ENCODE measurements around the gene F7. TPM values are rescaled to one million over a fixed set of nuclear protein-coding genes. Genes with fewer than 3 reads are reported as not detected.

Gene F7
- total RNA-seq, 2 experiments from 2014 or later = not detected

- Mint-ChIP-seq H3K27me3 (ENCODE audit: low read depth) (no peaks in the 10 kb centered on the region), H3K4me3 (no peak overlapping the region)
Measured at GRCh38 chr13:113145911-113146598, 40.5 kb downstream of the F7 start.

DNA sequence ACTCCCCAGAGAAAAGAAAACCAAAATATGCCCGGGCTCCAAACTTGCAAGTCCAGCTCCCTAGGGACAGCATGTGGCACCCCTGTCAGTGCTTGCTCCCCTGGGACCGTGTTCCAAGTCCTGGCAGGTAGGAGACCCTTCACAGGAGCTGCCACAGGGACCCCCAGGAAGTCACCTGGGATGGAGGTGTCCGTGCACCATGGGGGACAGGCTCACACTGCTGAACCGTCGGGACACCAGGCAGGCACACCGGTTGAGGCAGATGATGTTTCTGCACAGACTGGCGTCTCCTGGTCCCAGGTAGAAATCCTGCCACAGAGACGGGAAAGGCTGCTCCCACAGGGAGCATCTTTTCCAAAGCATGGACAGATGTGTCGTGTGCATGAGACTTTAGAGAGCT lies 41.2 kb downstream of the F7 start:
- Mint-ChIP-seq H3K4me1 (ENCODE audit: low read depth) (peaks cover 3% of the 10 kb centered on the region), H3K9me3 (ENCODE audit: insufficient read depth) (no peaks in the 10 kb centered on the region), H3K27ac (no peak overlapping the region), H3K4me3 (no peak overlapping the region), H3K27me3 (ENCODE audit: low read depth) (peaks cover 3% of the 10 kb centered on the region), H3K36me3 (ENCODE audit: low read depth) (no peaks in the 10 kb centered on the region)
- CTCF ChIA-PET = no interaction called here
- ATAC-seq (no peak), DNase-seq (no peak)
- POLR2A ChIA-PET = interaction anchor here (0.7 kb wide), 1 partner anchor 163 kb away, joined by 3 read pairs; no protein-coding TSS in a partner anchor

More at GRCh38 chr13:113145911-113146598, 40.5 kb downstream of the F7 start:
- DNase-seq (no peak), ATAC-seq (no peak)
- Mint-ChIP-seq H3K4me1 (ENCODE audit: low read depth) (peaks cover under 1% of the 10 kb centered on the region), H3K9me3 (ENCODE audit: insufficient read depth) (no peaks in the 10 kb centered on the region), H3K36me3 (ENCODE audit: low read depth) (no peaks in the 10 kb centered on the region), H3K27ac (no peak overlapping the region)
- POLR2A ChIA-PET = interaction anchor here (0.7 kb wide), 1 partner anchor 164 kb away, joined by 3 read pairs; no protein-coding TSS in a partner anchor
- CTCF ChIA-PET = no interaction called here

GRCh38 chr13:113147206-113147605 lies 41.6 kb downstream of the F7 start:
- Mint-ChIP-seq H3K27me3 (ENCODE audit: low read depth) (peaks cover 6% of the 10 kb centered on the region), H3K4me3 (no peak overlapping the region), H3K4me1 (ENCODE audit: low read depth) (peaks cover 6% of the 10 kb centered on the region), H3K9me3 (ENCODE audit: insufficient read depth) (no peaks in the 10 kb centered on the region), H3K36me3 (ENCODE audit: low read depth) (no peaks in the 10 kb centered on the region), H3K27ac (no peak overlapping the region)
- POLR2A ChIA-PET = no interaction called here
- no peak for DNase-seq
- CTCF ChIA-PET = no interaction called here
- ATAC-seq = no peak

GRCh38 chr13:113148407-113148806 lies 42.8 kb downstream of the F7 start:
- Mint-ChIP-seq H3K36me3 (ENCODE audit: low read depth) (peaks cover 4% of the 10 kb centered on the region), H3K27ac (no peak overlapping the region), H3K27me3 (ENCODE audit: low read depth) (peaks cover 14% of the 10 kb centered on the region), H3K4me1 (ENCODE audit: low read depth) (peaks cover 16% of the 10 kb centered on the region), H3K4me3 (no peak overlapping the region), H3K9me3 (ENCODE audit: insufficient read depth) (no peaks in the 10 kb centered on the region)
- no peak for ATAC-seq
- ChIA-PET CTCF (no interaction called here), POLR2A (no interaction called here)
- DNase-seq = no peak

DNA sequence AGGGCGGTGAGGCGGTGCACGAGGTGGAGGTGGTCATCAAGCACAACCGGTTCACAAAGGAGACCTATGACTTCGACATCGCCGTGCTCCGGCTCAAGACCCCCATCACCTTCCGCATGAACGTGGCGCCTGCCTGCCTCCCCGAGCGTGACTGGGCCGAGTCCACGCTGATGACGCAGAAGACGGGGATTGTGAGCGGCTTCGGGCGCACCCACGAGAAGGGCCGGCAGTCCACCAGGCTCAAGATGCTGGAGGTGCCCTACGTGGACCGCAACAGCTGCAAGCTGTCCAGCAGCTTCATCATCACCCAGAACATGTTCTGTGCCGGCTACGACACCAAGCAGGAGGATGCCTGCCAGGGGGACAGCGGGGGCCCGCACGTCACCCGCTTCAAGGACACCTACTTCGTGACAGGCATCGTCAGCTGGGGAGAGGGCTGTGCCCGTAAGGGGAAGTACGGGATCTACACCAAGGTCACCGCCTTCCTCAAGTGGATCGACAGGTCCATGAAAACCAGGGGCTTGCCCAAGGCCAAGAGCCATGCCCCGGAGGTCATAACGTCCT lies 43.4 kb downstream of the F7 start:
- H3K4me3 Mint-ChIP-seq = no peak overlapping the region
- H3K27ac Mint-ChIP-seq = peak overlapping the region; percentile 34
- ChIA-PET POLR2A (no interaction called here), CTCF (no interaction called here)
- H3K9me3 Mint-ChIP-seq (ENCODE audit: insufficient read depth) = no peaks in the 10 kb centered on the region
- H3K4me1 Mint-ChIP-seq (ENCODE audit: low read depth) = peaks cover 20% of the 10 kb centered on the region
- peaks cover 4% of the 10 kb centered on the region for H3K36me3 Mint-ChIP-seq (ENCODE audit: low read depth)
- H3K27me3 Mint-ChIP-seq (ENCODE audit: low read depth) = peaks cover 16% of the 10 kb centered on the region
- ATAC-seq (no peak), DNase-seq (no peak)

- peaks cover 4% of the 10 kb centered on the region for H3K36me3 Mint-ChIP-seq (ENCODE audit: low read depth)
- ATAC-seq (no peak), DNase-seq (no peak)
- no peaks in the 10 kb centered on the region for H3K9me3 Mint-ChIP-seq (ENCODE audit: insufficient read depth)
- no peak overlapping the region for H3K4me3 Mint-ChIP-seq
- H3K27ac Mint-ChIP-seq = no peak overlapping the region
- H3K27me3 Mint-ChIP-seq (ENCODE audit: low read depth) = peaks cover 16% of the 10 kb centered on the region
- CTCF ChIA-PET = no interaction called here
- POLR2A ChIA-PET = no interaction called here
- H3K4me1 Mint-ChIP-seq (ENCODE audit: low read depth) = peaks cover 23% of the 10 kb centered on the region
Measured at GRCh38 chr13:113149711-113150549, 44.3 kb downstream of the F7 start.

DNA sequence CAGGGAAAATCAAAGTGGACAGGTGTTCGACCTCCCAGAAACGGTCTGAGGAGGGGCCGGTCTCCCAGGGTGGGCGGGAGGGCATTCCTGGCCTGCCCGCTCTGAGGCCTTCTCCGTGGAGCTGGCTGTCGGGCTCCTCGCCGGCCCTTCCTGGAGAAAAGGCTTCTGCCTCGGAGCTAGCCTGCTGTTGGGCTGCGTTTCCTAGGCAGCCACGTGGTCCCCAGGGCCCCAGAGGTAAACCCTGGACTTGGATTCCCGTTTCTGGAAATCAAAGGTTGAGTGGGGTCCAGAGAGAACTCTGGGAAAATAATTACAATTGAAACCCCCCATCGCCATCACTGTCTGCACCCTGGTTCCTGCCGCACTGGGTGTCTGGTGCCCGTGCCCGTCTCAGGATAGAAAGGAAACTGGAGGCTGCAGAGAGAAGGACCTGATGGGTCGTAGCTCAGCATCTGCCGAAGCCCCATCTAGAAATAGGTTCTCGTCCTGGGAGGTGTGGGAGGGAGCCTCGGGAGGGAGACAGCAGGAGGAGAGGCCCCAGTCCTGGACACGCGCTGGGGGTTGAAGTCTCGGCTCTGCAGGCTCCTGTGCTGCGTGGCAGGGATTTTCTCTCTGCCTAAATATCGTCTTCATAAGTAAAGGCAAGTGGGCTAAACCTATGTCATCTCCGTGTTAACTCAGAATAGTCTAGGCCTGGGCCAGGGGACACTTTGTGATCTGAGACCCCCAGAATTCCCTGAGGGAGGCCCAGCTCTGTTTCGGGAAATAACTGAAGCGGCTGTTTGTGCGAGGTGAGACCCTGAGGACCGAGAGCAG lies 45.2 kb downstream of the F7 start:
- ChIA-PET CTCF (no interaction called here), POLR2A (no interaction called here)
- Mint-ChIP-seq H3K36me3 (ENCODE audit: low read depth) (peaks cover 4% of the 10 kb centered on the region), H3K9me3 (ENCODE audit: insufficient read depth) (no peaks in the 10 kb centered on the region), H3K4me3 (no peak overlapping the region), H3K4me1 (ENCODE audit: low read depth) (peaks cover 23% of the 10 kb centered on the region), H3K27ac (no peak overlapping the region), H3K27me3 (ENCODE audit: low read depth) (peaks cover 19% of the 10 kb centered on the region)
- ATAC-seq = no peak
- no peak for DNase-seq

DNA sequence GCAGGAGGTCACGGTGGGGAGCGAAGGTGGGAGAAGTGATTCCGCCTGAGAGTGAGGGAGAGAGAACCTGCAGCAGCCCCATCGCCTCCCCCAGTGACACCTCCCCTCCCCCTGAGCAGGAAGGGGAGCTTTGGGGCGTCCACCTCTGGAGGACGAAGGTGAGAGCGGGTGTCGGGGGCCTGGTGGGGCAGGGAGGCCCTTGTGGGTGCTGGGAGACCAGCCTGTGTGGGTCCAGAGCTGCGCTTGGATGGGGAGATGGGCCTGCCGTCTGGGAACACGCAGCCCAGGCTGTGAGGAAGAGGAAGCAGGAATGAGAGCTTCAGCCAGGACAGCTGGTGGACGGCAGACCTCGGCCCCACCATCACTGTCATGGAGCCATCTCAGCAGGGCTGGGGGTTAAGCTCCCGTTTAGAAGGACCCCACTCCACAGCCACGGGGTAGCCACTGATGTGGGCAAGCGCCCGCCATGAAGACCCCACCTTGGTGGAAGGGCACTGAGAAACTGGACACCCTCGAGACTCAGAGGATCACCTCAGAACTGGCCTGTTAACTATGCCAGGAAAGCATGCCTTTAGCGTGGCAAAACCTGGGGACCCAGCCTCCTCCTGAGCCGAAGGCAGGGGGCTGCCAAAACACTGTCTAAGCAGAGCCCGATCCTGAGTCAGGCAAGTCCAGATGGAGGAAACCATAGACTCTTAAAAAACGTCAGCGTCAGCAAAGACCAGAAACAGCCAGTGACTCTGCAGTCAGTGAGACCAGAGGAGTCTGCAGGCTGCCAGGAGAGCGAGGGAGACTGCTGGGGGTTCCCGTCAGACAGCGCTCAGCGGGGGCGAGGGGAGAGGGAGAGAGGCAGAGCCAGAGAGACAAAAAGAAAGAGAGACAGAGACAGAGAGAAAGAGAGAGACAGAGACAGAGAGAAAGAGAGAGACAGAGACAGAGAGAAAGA lies 46.4 kb downstream of the F7 start:
- Mint-ChIP-seq H3K27me3 (ENCODE audit: low read depth) (peaks cover 19% of the 10 kb centered on the region), H3K4me1 (ENCODE audit: low read depth) (peaks cover 23% of the 10 kb centered on the region), H3K9me3 (ENCODE audit: insufficient read depth) (no peaks in the 10 kb centered on the region), H3K27ac (no peak overlapping the region), H3K36me3 (ENCODE audit: low read depth) (peaks cover 4% of the 10 kb centered on the region), H3K4me3 (peak overlapping the region; percentile 60)
- CTCF ChIA-PET = no interaction called here
- ATAC-seq (no peak), DNase-seq (no peak)
- POLR2A ChIA-PET = no interaction called here

DNA sequence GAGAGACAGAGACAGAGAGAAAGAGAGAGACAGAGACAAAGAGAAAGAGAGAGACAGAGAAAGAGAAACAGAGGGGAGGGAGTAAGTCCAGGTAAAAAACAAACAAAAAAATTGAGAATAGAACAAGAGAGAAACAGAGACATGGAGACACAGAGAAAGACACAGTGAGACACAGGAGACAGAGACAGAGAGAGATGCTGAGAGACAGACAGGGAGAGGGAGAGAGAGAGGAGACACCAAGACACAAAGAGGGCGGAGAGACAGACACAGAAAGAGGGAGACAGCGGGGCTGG lies 47.0 kb downstream of the F7 start:
- peaks cover 4% of the 10 kb centered on the region for H3K9me3 Mint-ChIP-seq (ENCODE audit: insufficient read depth)
- H3K36me3 Mint-ChIP-seq (ENCODE audit: low read depth) = peaks cover 4% of the 10 kb centered on the region
- ATAC-seq = no peak
- no peak for DNase-seq
- peaks cover 19% of the 10 kb centered on the region for H3K27me3 Mint-ChIP-seq (ENCODE audit: low read depth)
- H3K27ac Mint-ChIP-seq = peak overlapping the region; percentile 63
- peak overlapping the region; percentile 60 for H3K4me3 Mint-ChIP-seq
- ChIA-PET CTCF (no interaction called here), POLR2A (no interaction called here)
- peaks cover 23% of the 10 kb centered on the region for H3K4me1 Mint-ChIP-seq (ENCODE audit: low read depth)

- no peak for DNase-seq
- Mint-ChIP-seq H3K27me3 (ENCODE audit: low read depth) (peaks cover 19% of the 10 kb centered on the region), H3K4me3 (peak overlapping the region; percentile 60), H3K4me1 (ENCODE audit: low read depth) (peaks cover 23% of the 10 kb centered on the region), H3K36me3 (ENCODE audit: low read depth) (peaks cover 4% of the 10 kb centered on the region), H3K27ac (peak overlapping the region; percentile 63), H3K9me3 (ENCODE audit: insufficient read depth) (peaks cover 4% of the 10 kb centered on the region)
- ChIA-PET CTCF (no interaction called here), POLR2A (interaction anchor here (0.7 kb wide), 1 partner anchor 23 kb away, joined by 3 read pairs; no protein-coding TSS in a partner anchor)
- peak; percentile 30 for ATAC-seq
Measured at GRCh38 chr13:113152984-113153809, 47.6 kb downstream of the F7 start.
